ENCODE measurements around the gene OGFOD3. TPM values are rescaled to one million over a fixed set of nuclear protein-coding genes. Genes with fewer than 3 reads are reported as not detected.

The OGFOD3 gene
- total and polyA plus RNA-seq, 2 experiments from 2014 or later = 9.6 to 24.6 TPM

DNA sequence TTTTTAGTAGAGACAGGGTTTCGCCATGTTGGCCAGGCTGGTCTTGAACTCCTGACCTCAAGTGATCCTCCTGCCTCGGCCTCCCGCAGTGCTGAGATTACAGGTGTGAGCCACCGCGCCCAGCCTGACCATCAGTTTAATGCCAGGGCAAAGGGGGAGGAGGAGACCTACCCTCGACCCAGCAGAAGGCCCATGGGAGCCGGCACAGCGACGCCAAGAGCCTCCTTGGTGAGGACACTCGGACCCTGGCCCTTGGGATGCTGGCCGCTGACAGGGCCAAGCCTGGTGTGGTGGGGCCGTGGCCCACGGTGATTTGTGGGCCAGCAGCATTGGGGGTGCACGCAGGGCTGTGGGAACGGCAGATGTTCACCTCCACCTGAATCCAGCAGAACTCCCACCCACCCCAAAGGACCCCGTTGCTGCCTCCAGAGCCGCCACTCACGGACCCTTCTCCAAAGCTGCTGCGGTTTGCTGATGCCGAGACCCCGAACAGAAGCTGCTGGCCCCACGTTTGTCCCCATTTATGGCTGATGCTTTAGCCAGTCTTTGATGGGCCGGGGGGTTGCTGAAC lies 26.8 kb downstream of the OGFOD3 start:
- TF ChIP-seq CREB1 (CRISPR knock-in tag; IDR thresholded peaks at IDR 0.05; ENCODE audit: low read depth) (no peak), JUNB (IDR thresholded peaks at IDR 0.05; ENCODE audit: unreplicated experiment) (no peak), STAT1 (IDR thresholded peaks at IDR 0.05; ENCODE audit: unreplicated experiment) (no peak), EZH2phosphoT487 (IDR thresholded peaks at IDR 0.05; ENCODE audit: unreplicated experiment) (no peak), NANOG (IDR thresholded peaks at IDR 0.05; ENCODE audit: borderline replicate concordance) (no peak), EZH2 (IDR thresholded peaks at IDR 0.05; ENCODE audit: low read depth, unreplicated experiment) (no peak), ZNF114 (CRISPR knock-in tag; IDR thresholded peaks at IDR 0.05) (no peak), ZNF331 (CRISPR knock-in tag; IDR thresholded peaks at IDR 0.05; ENCODE audit: low read depth) (no peak), POLR2AphosphoS5 (IDR thresholded peaks at IDR 0.05; ENCODE audit: low read depth) (no peak)
- TF ChIP-seq, protein P1, sequence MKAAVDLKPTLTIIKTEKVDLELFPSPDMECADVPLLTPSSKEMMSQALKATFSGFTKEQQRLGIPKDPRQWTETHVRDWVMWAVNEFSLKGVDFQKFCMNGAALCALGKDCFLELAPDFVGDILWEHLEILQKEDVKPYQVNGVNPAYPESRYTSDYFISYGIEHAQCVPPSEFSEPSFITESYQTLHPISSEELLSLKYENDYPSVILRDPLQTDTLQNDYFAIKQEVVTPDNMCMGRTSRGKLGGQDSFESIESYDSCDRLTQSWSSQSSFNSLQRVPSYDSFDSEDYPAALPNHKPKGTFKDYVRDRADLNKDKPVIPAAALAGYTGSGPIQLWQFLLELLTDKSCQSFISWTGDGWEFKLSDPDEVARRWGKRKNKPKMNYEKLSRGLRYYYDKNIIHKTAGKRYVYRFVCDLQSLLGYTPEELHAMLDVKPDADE (IDR thresholded peaks at IDR 0.05) = no peak
- TF ChIP-seq, protein P2, sequence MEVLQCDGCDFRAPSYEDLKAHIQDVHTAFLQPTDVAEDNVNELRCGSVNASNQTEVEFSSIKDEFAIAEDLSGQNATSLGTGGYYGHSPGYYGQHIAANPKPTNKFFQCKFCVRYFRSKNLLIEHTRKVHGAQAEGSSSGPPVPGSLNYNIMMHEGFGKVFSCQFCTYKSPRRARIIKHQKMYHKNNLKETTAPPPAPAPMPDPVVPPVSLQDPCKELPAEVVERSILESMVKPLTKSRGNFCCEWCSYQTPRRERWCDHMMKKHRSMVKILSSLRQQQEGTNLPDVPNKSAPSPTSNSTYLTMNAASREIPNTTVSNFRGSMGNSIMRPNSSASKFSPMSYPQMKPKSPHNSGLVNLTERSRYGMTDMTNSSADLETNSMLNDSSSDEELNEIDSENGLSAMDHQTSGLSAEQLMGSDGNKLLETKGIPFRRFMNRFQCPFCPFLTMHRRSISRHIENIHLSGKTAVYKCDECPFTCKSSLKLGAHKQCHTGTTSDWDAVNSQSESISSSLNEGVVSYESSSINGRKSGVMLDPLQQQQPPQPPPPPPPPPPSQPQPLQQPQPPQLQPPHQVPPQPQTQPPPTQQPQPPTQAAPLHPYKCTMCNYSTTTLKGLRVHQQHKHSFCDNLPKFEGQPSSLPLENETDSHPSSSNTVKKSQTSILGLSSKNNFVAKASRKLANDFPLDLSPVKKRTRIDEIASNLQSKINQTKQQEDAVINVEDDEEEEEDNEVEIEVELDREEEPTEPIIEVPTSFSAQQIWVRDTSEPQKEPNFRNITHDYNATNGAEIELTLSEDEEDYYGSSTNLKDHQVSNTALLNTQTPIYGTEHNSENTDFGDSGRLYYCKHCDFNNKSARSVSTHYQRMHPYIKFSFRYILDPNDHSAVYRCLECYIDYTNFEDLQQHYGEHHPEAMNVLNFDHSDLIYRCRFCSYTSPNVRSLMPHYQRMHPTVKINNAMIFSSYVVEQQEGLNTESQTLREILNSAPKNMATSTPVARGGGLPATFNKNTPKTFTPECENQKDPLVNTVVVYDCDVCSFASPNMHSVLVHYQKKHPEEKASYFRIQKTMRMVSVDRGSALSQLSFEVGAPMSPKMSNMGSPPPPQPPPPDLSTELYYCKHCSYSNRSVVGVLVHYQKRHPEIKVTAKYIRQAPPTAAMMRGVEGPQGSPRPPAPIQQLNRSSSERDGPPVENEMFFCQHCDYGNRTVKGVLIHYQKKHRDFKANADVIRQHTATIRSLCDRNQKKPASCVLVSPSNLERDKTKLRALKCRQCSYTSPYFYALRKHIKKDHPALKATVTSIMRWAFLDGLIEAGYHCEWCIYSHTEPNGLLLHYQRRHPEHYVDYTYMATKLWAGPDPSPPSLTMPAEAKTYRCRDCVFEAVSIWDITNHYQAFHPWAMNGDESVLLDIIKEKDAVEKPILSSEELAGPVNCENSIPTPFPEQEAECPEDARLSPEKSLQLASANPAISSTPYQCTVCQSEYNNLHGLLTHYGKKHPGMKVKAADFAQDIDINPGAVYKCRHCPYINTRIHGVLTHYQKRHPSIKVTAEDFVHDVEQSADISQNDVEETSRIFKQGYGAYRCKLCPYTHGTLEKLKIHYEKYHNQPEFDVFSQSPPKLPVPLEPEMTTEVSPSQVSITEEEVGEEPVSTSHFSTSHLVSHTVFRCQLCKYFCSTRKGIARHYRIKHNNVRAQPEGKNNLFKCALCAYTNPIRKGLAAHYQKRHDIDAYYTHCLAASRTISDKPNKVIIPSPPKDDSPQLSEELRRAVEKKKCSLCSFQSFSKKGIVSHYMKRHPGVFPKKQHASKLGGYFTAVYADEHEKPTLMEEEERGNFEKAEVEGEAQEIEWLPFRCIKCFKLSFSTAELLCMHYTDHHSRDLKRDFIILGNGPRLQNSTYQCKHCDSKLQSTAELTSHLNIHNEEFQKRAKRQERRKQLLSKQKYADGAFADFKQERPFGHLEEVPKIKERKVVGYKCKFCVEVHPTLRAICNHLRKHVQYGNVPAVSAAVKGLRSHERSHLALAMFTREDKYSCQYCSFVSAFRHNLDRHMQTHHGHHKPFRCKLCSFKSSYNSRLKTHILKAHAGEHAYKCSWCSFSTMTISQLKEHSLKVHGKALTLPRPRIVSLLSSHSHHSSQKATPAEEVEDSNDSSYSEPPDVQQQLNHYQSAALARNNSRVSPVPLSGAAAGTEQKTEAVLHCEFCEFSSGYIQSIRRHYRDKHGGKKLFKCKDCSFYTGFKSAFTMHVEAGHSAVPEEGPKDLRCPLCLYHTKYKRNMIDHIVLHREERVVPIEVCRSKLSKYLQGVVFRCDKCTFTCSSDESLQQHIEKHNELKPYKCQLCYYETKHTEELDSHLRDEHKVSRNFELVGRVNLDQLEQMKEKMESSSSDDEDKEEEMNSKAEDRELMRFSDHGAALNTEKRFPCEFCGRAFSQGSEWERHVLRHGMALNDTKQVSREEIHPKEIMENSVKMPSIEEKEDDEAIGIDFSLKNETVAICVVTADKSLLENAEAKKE (CRISPR knock-in tag; IDR thresholded peaks at IDR 0.05) = no peak
- TF ChIP-seq, protein P3, sequence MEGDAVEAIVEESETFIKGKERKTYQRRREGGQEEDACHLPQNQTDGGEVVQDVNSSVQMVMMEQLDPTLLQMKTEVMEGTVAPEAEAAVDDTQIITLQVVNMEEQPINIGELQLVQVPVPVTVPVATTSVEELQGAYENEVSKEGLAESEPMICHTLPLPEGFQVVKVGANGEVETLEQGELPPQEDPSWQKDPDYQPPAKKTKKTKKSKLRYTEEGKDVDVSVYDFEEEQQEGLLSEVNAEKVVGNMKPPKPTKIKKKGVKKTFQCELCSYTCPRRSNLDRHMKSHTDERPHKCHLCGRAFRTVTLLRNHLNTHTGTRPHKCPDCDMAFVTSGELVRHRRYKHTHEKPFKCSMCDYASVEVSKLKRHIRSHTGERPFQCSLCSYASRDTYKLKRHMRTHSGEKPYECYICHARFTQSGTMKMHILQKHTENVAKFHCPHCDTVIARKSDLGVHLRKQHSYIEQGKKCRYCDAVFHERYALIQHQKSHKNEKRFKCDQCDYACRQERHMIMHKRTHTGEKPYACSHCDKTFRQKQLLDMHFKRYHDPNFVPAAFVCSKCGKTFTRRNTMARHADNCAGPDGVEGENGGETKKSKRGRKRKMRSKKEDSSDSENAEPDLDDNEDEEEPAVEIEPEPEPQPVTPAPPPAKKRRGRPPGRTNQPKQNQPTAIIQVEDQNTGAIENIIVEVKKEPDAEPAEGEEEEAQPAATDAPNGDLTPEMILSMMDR (conservative IDR thresholded peaks at IDR 0.05; ENCODE audit: low read depth in 2 of 2) = no peak
- TF ChIP-seq, protein P4, sequence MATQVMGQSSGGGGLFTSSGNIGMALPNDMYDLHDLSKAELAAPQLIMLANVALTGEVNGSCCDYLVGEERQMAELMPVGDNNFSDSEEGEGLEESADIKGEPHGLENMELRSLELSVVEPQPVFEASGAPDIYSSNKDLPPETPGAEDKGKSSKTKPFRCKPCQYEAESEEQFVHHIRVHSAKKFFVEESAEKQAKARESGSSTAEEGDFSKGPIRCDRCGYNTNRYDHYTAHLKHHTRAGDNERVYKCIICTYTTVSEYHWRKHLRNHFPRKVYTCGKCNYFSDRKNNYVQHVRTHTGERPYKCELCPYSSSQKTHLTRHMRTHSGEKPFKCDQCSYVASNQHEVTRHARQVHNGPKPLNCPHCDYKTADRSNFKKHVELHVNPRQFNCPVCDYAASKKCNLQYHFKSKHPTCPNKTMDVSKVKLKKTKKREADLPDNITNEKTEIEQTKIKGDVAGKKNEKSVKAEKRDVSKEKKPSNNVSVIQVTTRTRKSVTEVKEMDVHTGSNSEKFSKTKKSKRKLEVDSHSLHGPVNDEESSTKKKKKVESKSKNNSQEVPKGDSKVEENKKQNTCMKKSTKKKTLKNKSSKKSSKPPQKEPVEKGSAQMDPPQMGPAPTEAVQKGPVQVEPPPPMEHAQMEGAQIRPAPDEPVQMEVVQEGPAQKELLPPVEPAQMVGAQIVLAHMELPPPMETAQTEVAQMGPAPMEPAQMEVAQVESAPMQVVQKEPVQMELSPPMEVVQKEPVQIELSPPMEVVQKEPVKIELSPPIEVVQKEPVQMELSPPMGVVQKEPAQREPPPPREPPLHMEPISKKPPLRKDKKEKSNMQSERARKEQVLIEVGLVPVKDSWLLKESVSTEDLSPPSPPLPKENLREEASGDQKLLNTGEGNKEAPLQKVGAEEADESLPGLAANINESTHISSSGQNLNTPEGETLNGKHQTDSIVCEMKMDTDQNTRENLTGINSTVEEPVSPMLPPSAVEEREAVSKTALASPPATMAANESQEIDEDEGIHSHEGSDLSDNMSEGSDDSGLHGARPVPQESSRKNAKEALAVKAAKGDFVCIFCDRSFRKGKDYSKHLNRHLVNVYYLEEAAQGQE (IDR thresholded peaks at IDR 0.05; ENCODE audit: unreplicated experiment) = no peak
- H2AFZ ChIP-seq = no peak overlapping the region
- H3K4me2 ChIP-seq = no peak overlapping the region
- no peaks in the 10 kb centered on the region for H3K9me3 Mint-ChIP-seq
- DNase-seq (ENCODE audit: low spot score) (no peak), ATAC-seq (no peak)
- H3K27ac Mint-ChIP-seq = no peak overlapping the region
- no peaks in the 10 kb centered on the region for H3K79me2 ChIP-seq (replicated peaks; ENCODE audit: insufficient read depth)
- no peaks in the 10 kb centered on the region for H3F3A ChIP-seq (replicated peaks; ENCODE audit: low read depth)
- no peaks in the 10 kb centered on the region for H3K4me1 ChIP-seq (ENCODE audit: insufficient read depth)
- no peaks in the 10 kb centered on the region for H3K36me3 ChIP-seq (ENCODE audit: insufficient read depth)
- no peaks in the 10 kb centered on the region; the same call in 1 of the 2 replicates for H4K20me1 ChIP-seq (replicated peaks; ENCODE audit: insufficient read depth)
- H3K4me3 Mint-ChIP-seq = no peak overlapping the region
- peaks cover 14% of the 10 kb centered on the region for H3K27me3 Mint-ChIP-seq (ENCODE audit: insufficient read depth, low read depth, poor library complexity)
- H3K27ac ChIP-seq (ENCODE audit: low read depth) = no peak overlapping the region
- H3K4me3 ChIP-seq = no peak overlapping the region
- H3K36me3 Mint-ChIP-seq (ENCODE audit: low read depth) = no peaks in the 10 kb centered on the region; the same call in 2 of the 3 replicates
- H3K27me3 ChIP-seq (ENCODE audit: insufficient read depth) = no peaks in the 10 kb centered on the region
- no peaks in the 10 kb centered on the region for H3K9me2 ChIP-seq (ENCODE audit: insufficient read depth)
- H3K4me1 Mint-ChIP-seq = no peaks in the 10 kb centered on the region; the same call in 2 of the 3 replicates
